Iris pigment epithelial cell (primary cell): Measurements from ENCODE around the gene PRCC.

Experiments used
- DNase-seq: peaks from one replicate; pipeline ENCODE4 v3.0.0-alpha.2; 2011; ENCODE audit warnings: low read depth

Gene PRCC

DNA sequence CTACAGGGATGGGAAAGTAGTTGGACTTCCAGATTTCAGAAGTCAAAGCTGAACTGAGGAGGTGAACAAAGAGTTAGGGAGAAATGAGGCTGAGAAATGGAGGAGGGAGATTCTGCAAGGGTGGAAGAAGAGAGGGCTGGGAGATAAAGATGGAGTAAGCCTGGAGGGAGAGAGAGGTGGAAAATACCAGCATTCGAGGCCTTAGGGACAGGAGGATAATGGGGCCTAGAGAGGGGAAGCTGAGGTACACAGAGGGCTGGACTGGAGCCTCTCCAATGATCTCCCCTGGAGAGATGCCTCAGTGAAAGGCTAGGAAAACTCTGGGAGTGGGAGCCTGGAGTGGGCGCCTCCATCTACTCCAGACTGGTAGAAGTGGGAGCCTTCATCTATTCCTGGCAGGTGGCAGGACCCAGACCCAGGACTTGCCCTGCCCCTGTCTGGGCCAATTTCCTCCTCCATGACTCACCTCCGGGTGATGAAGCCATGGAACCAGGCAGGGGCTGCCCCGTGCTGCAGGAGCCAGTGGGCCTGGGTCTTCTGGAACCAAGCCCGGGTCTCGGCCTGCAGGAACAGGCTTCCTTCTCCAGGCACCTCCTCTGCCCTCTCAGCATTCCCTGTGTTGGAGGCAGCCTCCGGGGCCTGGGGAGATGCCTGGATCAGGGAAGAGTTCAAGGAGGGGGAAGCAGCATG, 47.4 kb downstream of the PRCC start:
- no peak for DNase-seq

DNA sequence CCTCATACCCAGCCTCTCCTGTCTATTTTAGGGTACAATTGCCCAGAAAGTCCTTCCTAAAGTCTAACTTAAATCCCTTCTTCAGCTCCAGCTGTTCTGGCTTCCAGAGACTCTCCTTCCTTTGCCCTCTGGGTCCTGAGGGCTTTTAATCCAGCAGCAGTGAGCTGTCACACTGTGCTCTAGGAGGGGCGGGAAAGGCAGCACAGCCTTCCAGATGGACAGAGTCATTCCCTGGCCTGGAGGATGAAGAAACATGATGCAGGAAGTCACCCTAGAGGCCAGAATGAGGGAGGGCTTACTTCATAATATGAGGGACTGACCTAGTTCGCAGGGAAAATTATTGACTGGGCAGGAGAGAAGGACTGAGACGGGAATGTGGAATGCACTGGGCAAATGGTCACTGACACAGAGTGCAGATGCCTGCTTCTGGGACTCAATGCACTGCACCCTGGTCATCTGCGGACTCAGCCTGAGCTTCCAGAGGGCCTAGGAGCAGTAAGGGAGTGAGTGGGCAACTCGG, 48.0 kb downstream of the PRCC start:
- DNase-seq: peak; percentile 71

GRCh38 chr1:156815961-156816422, 48.7 kb downstream of the PRCC start:
- DNase-seq: no peak

DNA sequence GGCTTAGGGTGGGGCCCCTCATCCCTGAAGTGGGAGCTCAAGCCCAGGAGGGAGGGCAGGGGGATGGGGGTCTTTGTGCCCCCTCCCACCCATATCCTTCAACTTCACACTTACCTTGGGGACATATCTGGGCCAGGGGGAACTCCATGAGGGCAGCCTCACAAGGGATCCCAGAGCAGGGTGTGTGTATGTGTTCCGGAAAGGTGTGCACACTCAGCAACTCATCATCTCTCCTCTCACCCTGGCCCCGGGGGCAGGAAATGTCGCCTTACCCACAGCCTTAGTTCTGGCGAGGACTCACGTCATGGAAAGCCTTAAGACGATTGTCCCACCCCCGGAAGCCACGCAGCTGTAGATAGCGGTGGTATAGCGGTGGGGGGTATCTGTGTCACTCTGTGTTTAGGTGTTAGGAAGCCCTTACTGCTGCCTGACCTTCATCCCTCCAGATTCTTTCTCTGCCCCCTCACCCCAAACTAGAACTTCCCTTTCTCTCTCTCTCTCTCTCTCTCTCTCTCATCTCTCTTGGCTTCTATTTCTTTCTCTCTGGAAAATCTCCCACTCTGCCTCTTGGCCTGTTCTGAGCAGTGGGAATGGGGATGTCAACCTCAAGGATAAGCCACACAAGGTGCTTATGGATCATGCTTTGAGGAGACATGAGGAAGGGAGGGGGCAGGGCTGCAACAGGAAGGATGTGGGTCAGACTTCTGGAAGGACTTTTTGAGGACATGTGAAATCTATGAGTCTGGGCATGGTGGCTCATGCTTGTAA, 49.4 kb downstream of the PRCC start, which contains the start of gene SH2D2A:
TSS of gene SH2D2A (minus strand) at position 288 of the 768 bp plus-strand sequence. CDS start at position 148, 140 bp downstream.
- DNase-seq: no peak

DNA sequence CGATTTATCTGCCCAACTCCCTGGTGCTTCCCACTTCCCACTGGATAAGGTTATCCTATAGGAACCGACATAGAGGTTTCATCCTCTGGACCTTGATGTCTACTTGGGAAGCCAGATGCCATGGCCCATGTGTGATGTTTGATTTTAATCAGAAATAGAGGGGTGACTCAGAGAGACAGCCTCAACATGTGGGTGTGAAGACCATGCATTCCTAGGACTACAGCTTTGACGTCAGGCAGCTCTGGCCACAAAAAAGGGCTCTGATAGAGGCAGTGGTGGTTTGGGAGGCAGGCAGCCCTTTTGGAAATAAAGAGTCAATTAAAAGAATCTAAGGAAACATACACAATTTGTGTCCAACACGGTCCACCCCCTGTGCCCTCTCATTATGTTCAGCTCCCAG, 54.5 kb downstream of the PRCC start:
- peak; percentile 62 for DNase-seq

DNA sequence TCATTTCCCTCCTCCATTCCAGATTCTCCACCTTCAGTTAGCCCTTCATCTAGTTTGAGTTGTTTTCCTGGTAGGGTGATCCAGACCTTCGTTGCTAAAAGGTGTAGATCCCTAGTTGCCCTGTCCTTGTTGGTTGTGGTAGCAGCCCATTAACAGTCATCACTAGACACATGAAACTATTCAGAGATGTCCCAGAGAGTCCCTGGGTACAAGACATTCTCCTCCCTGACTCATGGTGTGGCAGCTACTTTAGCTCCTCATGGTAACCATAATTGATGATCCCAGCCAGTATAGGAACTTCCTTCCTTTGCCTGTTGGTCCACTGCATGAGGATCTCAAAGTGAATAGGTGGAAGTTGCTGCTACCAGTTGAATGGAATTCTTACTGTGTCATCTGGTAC, 55.3 kb downstream of the PRCC start:
- DNase-seq: no peak

DNA sequence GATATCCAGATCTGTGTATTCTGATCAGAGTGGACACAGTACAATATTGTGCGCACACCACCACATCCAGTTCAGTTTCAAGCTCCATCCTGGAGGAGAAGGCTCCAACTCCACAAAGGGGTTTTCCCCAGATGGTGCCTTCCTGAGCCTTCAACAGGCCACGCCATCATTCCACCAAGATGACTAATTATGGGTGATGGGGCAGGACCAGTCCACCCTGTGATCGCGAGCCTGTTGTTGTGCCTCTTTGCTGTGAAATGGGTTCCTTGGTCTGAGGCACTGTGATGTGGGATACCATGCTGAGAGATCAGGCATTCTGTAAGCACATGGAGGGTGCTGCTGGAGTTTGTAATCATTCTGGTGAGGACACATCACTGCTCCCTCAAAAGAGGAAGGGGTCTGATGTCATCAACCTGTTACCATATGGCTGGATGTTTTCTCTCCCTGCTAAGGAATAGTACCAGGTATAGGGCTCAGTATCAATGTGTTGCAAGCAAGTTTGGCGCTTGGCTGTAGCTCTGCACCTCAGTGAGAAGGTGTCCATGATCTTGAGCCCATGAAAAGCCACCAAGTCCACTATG, 56.0 kb downstream of the PRCC start:
- no peak for DNase-seq

DNA sequence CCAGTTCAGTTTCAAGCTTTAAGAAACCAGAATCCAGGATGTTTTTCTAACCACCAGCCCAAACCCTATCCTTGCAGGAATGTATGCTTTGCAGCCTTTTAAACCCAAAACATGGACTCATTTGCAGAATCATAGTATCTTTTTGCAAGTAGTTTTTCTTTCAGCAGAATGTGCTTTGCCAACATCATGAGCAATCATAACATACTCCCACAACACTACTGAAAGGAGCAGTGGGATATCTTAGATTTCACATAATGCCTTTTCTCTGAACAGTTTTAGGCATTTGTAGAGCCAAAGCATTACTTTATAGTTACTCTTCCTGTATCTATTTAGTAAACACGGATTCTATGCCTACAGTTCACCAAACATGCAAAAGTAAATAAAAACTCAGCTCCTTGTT, 59.3 kb downstream of the PRCC start:
- no peak for DNase-seq

GRCh38 chr1:156828400-156829124, 61.2 kb downstream of the PRCC start:
- no peak for DNase-seq

GRCh38 chr1:156832434-156832833, 65.1 kb downstream of the PRCC start:
- no peak for DNase-seq

GRCh38 chr1:156833603-156834002, 66.3 kb downstream of the PRCC start:
- DNase-seq: no peak

GRCh38 chr1:156834322-156834721, 67.0 kb downstream of the PRCC start:
- no peak for DNase-seq

DNA sequence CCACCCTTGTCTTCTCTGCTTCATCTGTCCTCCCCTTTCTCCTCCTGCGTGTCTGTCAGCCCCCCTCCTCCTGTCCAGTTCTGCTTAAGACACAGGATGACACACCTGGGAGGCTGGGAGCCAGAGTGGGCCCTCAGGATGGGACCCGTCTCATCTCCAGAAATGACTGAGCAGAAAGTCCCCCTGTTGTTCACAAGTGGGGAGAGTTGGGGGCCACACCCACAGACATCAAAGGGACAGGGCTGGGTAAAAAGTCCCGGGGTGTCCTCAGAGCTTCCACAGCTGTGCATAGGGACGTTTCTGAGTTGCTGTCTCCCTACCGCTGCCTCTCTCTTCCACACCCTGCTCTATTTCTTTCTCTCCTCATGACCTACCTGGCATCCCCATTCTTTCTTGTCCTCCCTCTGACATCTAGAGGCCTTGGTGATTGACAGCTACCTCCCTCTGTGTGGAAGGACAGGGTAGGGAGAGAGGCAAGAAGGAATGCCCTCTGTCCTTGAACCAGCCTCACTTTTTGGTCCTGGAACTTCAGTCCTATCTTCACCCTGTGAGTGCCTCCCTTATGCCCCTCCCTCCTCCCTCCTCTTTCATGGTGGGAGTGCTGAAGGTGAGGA, 68.8 kb downstream of the PRCC start:
- no peak for DNase-seq

- no peak for DNase-seq
These were observed 69.6 kb downstream of the PRCC start for GRCh38 chr1:156836892-156837291.

DNA sequence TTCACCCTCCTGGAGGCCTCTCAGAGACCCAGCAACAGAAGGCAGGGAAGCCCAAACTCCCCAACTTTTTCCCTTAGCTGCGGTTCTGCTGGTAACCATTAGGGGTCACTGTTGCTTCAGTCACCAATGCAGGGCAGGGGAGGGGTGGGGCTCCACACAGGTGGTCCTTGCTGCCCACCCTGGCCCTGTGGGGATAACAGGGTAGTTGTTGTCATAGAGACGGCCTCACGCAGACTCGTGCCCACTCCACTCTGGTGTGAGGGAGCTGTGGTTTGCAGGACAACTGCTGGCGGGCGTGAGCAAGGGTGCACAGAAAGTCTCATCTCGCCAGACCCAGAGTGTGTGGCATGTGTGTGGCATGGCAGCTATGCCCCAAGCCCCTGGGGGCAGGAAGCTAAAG, 71.6 kb downstream of the PRCC start:
- DNase-seq: no peak

DNA sequence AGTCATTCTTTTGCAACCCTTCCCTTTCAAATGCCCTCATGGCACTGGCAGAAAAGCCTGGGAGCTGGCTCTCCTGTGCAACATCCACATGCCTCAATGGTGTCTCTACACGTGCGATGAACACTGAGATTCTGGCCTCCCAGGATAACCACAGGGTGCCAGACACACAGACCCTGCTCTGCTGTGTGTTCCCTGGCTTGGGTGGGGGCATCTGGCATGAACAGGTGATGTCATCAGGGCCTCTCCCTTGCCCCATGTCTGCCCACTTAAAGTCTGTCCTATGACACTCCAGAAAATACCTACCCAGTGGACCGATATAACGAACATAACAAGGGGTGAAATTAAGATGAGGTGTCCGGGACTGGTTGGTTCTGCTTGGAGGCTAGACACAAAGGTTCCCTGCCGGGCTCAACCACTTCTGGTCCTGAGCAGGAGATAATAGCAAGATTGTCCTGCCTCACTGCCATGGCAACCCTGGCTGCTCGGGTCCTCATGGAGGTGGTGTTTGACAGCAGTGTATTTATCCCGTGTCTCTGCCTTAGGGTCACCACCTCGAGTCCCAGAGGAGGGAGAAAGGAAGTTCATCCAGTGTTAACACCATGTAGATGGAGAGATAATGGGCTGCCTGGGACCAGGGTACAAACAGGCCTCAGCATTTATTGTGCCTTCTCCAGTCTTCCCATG, 72.2 kb downstream of the PRCC start:
- no peak for DNase-seq

- DNase-seq: no peak
These were observed 73.0 kb downstream of the PRCC start for GRCh38 chr1:156840186-156840897.

- no peak for DNase-seq
These were observed 73.6 kb downstream of the PRCC start for GRCh38 chr1:156840898-156841279.

DNA sequence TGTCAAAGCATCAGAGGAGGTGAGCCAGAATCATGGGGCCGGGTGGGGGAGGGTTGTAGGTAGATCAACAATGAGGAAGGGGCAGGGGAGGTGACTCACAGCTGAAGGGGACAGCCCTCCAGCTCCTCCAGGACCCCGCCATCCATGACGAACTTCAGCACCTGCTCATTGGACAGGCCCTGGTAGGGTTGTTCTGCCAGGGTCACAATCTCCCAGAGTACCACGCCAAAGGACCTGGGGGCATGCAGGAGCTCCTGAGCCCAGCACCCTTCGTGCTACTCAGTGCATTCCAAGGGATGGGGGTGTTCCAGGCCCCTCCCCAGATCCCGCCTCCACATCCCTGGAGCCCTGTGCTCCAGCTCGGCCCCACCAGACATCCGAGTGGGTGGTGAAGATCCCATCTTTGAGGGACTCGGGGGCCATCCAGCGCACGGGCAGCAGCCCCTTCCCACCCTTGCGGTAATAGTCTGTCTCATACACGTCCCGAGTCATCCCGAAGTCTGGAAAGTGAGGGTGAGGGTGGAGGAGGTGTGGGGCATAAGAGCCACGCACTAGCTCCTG, 74.0 kb downstream of the PRCC start:
- DNase-seq: no peak

GRCh38 chr1:156842618-156843300, 75.4 kb downstream of the PRCC start:
- no peak for DNase-seq
